Tibial artery (tissue), 4 donors: Measurements from ENCODE around the gene TGFBR1.

Experiments used
- DNase-seq, 2 donors: peaks; one replicate each; pipeline ENCODE4 v3.0.0-alpha.2; 2019
- H3K27ac ChIP-seq, 2 donors: fragments of 200-600 bp; sonication (generic) in 1 of 2; 1 replicate in 1 of 2; 2 replicates in 1 of 2; pipeline ENCODE4 v1.5.1; 2018 to 2019; ENCODE audit warnings: mild to moderate bottlenecking in 1 of 2
- H3K27me3 ChIP-seq, 2 donors: fragments of 200-600 bp; sonication (generic) in 1 of 2; one replicate each; pipeline versions ENCODE4 v1.5.1 to v1.6.0; 2016 to 2019
- H3K36me3 ChIP-seq, 3 donors: fragments of 200-600 bp; sonication (generic) in 2 of 3; one replicate each; pipeline ENCODE4 v1.5.1; 2016 to 2019; ENCODE audit warnings: mild to moderate bottlenecking in 2 of 3
- H3K4me1 ChIP-seq, 4 donors: fragments of 200-600 bp; sonication (generic) in 2 of 4; 1 replicate in 3 of 4; 2 replicates in 1 of 4; pipeline ENCODE4 v1.5.1; 2016 to 2019
- H3K4me3 ChIP-seq, 2 donors: fragments of 200-600 bp; sonication (generic) in 1 of 2; 1 replicate in 1 of 2; 2 replicates in 1 of 2; pipeline ENCODE4 v1.5.1; 2018 to 2019; ENCODE audit warnings: mild to moderate bottlenecking in 2 of 2
- H3K9me3 ChIP-seq, 3 donors: fragments of 200-600 bp; sonication (generic) in 1 of 3; one replicate each; pipeline ENCODE4 v1.5.1; 2016 to 2019
- intact Hi-C: fragments of 100-400 bp; cut with DNase I; formaldehyde crosslinking; loops from one replicate; pipeline ENCODE4 v1.15.0; 2023; ENCODE audit warnings: low total_unique reads
- TF ChIP-seq, protein P1 (sequence below), 2 experiments: fragments of 200-600 bp in 1 of 2; fragments of 450-650 bp in 1 of 2; IDR thresholded peaks; one replicate each; pipeline ENCODE4 v1.5.1; 2017 to 2019; ENCODE audit warnings: antibody characterized with exemption in 2 of 2, mild to moderate bottlenecking in 1 of 2, moderate library complexity in 1 of 2

The TGFBR1 gene

DNA sequence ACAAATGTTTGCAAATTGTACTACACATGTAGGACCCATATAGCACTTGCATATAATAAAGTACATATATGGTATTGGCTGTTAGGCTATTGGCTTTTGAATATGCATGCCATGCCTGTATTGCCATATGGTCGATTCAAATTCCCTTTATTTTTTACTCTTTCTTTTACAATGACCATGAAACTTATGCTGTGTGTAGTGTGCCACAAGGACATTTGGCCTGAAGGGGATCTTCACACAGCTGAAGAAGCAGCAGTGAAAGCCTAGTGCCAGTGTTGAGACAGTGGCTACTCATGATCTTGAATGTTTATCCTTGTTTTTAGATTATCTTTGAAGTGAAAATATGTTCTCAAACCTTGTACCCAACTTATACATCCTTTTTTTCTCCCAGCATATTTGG, 20.5 kb downstream of the TGFBR1 start:
- Histone ChIP-seq H3K4me3 (no peak overlapping the region), H3K36me3 (no peaks in the 10 kb centered on the region), H3K9me3 (no peaks in the 10 kb centered on the region), H3K27me3 (no peaks in the 10 kb centered on the region), H3K27ac (no peak overlapping the region), H3K4me1 (peaks cover 0 to 72% (median 14%) of the 10 kb centered on the region in 4 donors)
- intact Hi-C loops, result no loop called here
- TF ChIP-seq, protein P1, sequence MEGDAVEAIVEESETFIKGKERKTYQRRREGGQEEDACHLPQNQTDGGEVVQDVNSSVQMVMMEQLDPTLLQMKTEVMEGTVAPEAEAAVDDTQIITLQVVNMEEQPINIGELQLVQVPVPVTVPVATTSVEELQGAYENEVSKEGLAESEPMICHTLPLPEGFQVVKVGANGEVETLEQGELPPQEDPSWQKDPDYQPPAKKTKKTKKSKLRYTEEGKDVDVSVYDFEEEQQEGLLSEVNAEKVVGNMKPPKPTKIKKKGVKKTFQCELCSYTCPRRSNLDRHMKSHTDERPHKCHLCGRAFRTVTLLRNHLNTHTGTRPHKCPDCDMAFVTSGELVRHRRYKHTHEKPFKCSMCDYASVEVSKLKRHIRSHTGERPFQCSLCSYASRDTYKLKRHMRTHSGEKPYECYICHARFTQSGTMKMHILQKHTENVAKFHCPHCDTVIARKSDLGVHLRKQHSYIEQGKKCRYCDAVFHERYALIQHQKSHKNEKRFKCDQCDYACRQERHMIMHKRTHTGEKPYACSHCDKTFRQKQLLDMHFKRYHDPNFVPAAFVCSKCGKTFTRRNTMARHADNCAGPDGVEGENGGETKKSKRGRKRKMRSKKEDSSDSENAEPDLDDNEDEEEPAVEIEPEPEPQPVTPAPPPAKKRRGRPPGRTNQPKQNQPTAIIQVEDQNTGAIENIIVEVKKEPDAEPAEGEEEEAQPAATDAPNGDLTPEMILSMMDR (IDR thresholded peaks at IDR 0.05), result no peak
- DNase-seq, result no peak

DNA sequence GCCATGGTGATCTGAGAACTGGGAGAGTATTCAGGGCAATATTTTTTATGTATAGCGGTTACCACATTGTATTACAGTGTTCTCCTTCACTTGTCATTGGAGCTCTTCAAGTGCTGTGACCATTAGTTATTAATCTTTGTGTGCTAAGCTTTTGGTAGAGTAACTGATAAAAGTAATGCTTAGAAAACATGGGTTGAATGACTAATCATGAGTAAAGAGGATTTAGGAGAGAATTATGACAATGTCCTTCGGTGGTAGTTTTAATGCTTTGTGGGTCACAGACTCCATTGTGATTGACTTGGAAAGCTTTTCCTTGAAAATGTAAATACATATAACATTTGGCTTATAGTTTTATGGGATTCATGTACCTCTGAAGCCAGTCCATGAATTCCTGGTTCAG, 21.4 kb downstream of the TGFBR1 start:
- Histone ChIP-seq H3K36me3 (no peaks in the 10 kb centered on the region), H3K27me3 (no peaks in the 10 kb centered on the region), H3K4me1 (peaks cover 0 to 65% (median 11%) of the 10 kb centered on the region in 4 donors), H3K9me3 (no peaks in the 10 kb centered on the region), H3K27ac (no peak overlapping the region), H3K4me3 (no peak overlapping the region)
- DNase-seq, result no peak
- intact Hi-C loops, result no loop called here
- TF ChIP-seq, protein P1 (IDR thresholded peaks at IDR 0.05), result no peak

DNA sequence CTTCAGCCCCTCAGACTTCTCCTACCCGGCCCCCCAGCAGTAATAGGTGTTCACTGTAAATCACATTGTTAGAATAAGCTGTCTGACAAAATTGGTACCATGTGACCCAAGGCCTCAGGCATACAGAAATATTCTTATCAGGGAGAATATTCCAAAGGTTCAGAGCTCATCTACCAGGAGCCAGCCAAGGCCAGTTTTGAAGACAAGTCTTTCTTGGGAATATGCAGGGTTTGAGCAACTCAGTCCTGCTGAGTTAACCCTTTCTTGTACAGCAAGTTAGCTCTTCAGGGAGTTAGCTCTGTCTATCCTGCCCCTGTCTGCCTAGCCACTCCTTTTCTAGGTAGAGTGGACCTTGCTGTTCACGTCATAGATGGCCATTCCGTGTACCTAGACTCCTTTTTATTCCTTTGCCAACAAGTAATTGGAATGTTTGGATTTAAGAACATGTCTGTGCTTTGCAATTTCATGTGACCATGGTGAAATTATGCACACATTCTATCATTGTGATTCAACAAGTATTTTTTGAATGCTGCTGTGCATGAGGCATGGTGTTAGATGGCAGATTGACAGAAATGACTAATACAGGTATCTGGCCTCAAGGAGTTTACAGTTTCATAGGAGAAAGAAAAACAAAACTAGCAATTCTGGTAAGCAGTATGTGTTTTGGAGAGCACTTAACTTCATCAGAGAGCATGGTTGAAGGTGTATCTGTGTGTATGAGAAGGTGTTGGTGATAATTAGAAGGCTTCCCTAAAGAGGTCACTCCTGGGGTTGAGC, 22.6 kb downstream of the TGFBR1 start:
- no peaks in the 10 kb centered on the region for H3K27me3 ChIP-seq
- no peaks in the 10 kb centered on the region for H3K36me3 ChIP-seq
- intact Hi-C loops, result no loop called here
- H3K4me1 ChIP-seq, result peaks cover 0 to 54% (median 10%) of the 10 kb centered on the region in 4 donors
- H3K4me3 ChIP-seq, result no peak overlapping the region
- TF ChIP-seq, protein P1 (IDR thresholded peaks at IDR 0.05), result no peak
- H3K27ac ChIP-seq, result no peak overlapping the region
- no peak for DNase-seq
- no peaks in the 10 kb centered on the region for H3K9me3 ChIP-seq

DNA sequence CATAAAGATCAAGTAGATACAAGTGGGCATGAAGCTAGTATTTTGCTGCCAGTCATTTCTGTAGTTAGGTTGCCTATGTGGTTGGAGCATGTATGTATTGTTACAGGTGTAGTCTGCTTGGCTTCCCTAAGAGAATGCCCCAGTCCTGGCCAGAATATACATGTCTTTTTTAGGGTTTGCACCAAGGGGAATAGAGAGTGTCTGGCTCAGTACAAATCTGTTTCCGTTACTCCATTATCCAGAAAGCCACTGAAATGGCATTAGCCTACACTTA, 23.2 kb downstream of the TGFBR1 start:
- H3K4me3 ChIP-seq, result no peak overlapping the region
- no peaks in the 10 kb centered on the region for H3K27me3 ChIP-seq
- H3K4me1 ChIP-seq, result peaks cover 0 to 52% (median 7%) of the 10 kb centered on the region in 4 donors
- intact Hi-C loops, result no loop called here
- DNase-seq, result no peak
- H3K27ac ChIP-seq, result no peak overlapping the region
- H3K36me3 ChIP-seq, result no peaks in the 10 kb centered on the region
- TF ChIP-seq, protein P1 (IDR thresholded peaks at IDR 0.05), result no peak
- no peaks in the 10 kb centered on the region for H3K9me3 ChIP-seq

DNA sequence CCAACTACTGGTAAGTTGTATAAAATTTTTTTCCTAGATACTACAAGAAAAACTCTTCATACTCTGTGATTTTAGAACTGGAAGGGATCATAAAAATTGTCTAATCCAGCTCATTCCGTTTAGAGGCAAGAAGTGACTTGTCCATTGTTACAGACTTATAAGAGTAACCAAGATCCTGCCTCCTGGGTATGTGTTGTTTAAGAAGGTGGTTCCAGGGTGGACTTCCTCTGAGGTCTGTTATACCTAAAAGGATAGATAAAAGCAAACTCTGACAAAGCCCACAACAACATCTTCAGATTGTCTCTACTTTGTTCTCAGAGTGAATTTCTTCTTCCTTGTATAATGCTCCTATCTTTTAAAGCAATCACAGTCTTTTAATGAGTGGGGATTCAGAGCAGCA, 24.2 kb downstream of the TGFBR1 start:
- peaks cover 0 to 56% (median 6%) of the 10 kb centered on the region in 4 donors for H3K4me1 ChIP-seq
- H3K27ac ChIP-seq, result no peak overlapping the region
- H3K27me3 ChIP-seq, result no peaks in the 10 kb centered on the region
- TF ChIP-seq, protein P1 (IDR thresholded peaks at IDR 0.05), result no peak
- intact Hi-C loops, result no loop called here
- H3K36me3 ChIP-seq, result peaks cover 0 to 3% (median 0%) of the 10 kb centered on the region in 3 donors
- no peaks in the 10 kb centered on the region for H3K9me3 ChIP-seq
- H3K4me3 ChIP-seq, result no peak overlapping the region
- no peak for DNase-seq
